SK-N-SH treated with all-trans-retinoic acid at 6 μM for 48 hours (cell line): ENCODE measurements around the gene TMEM201.

Experiments used
- ARNTL ChIP-seq: fragments of 450-650 bp; formaldehyde crosslinking; IDR thresholded peaks from 2 replicates; pipeline ENCODE4 v1.5.0; 2020; ENCODE audit warnings: low read depth, mild to moderate bottlenecking, moderate library complexity, borderline replicate concordance
- CSDC2 ChIP-seq: fragments of 250-450 bp; sonication (Bioruptor Pico); IDR thresholded peaks from 2 replicates; pipeline ENCODE4 v1.5.0; 2020; ENCODE audit warnings: mild to moderate bottlenecking, moderate library complexity
- ESRRG ChIP-seq: fragments of 250-450 bp; sonication (Bioruptor Pico); IDR thresholded peaks from 2 replicates; pipeline ENCODE4 v1.6.1; 2021; ENCODE audit warnings: mild to moderate bottlenecking
- ISL1 ChIP-seq: fragments of 250-450 bp; sonication (Bioruptor Pico); IDR thresholded peaks from 2 replicates; pipeline ENCODE4 v2.1.2; 2022; ENCODE audit warnings: mild to moderate bottlenecking, moderate library complexity
- PPARA ChIP-seq: fragments of 250-450 bp; sonication (Bioruptor Pico); IDR thresholded peaks from 2 replicates; pipeline ENCODE4 v1.5.0; 2020; ENCODE audit warnings: mild to moderate bottlenecking, borderline replicate concordance
- RARB ChIP-seq: fragments of 250-450 bp; sonication (Bioruptor Pico); IDR thresholded peaks from 2 replicates; pipeline ENCODE4 v1.8.0; 2021; ENCODE audit warnings: mild to moderate bottlenecking, moderate library complexity
- ZFP3 ChIP-seq: fragments of 250-450 bp; sonication (Bioruptor Pico); IDR thresholded peaks from 2 replicates; pipeline ENCODE4 v1.5.0; 2020; ENCODE audit warnings: mild to moderate bottlenecking, moderate library complexity
- ZFP30 ChIP-seq: fragments of 450-650 bp; formaldehyde crosslinking; IDR thresholded peaks from 2 replicates; pipeline ENCODE4 v1.5.0; 2022; ENCODE audit warnings: mild to moderate bottlenecking, moderate library complexity
- TF ChIP-seq, protein P1 (sequence below): fragments of 250-450 bp; sonication (Bioruptor Pico); IDR thresholded peaks from 2 replicates; pipeline ENCODE4 v1.5.1; 2021; ENCODE audit warnings: mild to moderate bottlenecking, moderate library complexity
- TF ChIP-seq, protein P2 (sequence below): fragments of 250-450 bp; sonication (Bioruptor Pico); IDR thresholded peaks from 2 replicates; pipeline ENCODE4 v1.5.1; 2020; ENCODE audit warnings: low read depth, mild to moderate bottlenecking, moderate library complexity
- TF ChIP-seq, protein P3 (sequence below): fragments of 250-450 bp; sonication (Bioruptor Pico); IDR thresholded peaks from 2 replicates; pipeline ENCODE4 v1.8.0; 2020; ENCODE audit warnings: mild to moderate bottlenecking, moderate library complexity, borderline replicate concordance

DNA sequence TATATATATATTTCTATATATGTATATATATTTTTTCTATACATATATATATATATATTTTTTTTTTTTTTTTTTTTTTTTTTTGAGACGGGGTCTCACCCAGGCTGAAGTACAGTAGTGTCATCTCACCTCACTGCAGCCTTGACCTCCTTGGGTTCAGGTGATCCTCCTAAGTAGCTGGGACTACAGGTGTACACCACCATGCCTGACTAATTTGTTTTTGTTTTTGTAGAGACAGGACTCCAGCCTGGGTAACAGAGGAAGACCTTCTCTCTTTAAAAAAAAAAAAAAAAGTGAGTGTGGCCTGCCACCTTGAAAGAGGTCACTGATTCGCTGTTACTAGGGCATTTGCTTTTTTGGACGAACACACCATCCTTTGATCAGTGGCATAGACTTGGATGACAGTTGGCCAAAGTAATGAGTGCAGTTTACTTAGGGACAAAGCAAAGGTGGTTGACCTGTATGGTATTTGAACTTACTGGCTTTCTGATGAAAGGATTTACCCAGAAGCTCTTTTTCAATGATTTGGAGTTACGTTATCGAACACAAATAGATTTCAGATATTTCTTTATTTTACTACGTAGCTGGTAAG is 38.7 kb upstream of the TMEM201 start:
- TF ChIP-seq, protein P1, sequence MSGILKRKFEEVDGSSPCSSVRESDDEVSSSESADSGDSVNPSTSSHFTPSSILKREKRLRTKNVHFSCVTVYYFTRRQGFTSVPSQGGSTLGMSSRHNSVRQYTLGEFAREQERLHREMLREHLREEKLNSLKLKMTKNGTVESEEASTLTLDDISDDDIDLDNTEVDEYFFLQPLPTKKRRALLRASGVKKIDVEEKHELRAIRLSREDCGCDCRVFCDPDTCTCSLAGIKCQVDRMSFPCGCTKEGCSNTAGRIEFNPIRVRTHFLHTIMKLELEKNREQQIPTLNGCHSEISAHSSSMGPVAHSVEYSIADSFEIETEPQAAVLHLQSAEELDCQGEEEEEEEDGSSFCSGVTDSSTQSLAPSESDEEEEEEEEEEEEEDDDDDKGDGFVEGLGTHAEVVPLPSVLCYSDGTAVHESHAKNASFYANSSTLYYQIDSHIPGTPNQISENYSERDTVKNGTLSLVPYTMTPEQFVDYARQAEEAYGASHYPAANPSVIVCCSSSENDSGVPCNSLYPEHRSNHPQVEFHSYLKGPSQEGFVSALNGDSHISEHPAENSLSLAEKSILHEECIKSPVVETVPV (CRISPR knock-in tag), result no peak
- TF ChIP-seq CSDC2 (no peak), ZFP3 (CRISPR knock-in tag) (no peak), PPARA (CRISPR knock-in tag) (no peak), ISL1 (CRISPR knock-in tag) (no peak), ESRRG (no peak), ARNTL (CRISPR knock-in tag) (no peak), RARB (CRISPR knock-in tag) (no peak), ZFP30 (CRISPR knock-in tag) (no peak)
- TF ChIP-seq, protein P2, sequence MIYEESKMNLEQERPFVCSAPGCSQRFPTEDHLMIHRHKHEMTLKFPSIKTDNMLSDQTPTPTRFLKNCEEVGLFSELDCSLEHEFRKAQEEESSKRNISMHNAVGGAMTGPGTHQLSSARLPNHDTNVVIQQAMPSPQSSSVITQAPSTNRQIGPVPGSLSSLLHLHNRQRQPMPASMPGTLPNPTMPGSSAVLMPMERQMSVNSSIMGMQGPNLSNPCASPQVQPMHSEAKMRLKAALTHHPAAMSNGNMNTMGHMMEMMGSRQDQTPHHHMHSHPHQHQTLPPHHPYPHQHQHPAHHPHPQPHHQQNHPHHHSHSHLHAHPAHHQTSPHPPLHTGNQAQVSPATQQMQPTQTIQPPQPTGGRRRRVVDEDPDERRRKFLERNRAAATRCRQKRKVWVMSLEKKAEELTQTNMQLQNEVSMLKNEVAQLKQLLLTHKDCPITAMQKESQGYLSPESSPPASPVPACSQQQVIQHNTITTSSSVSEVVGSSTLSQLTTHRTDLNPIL (CRISPR knock-in tag), result no peak
- TF ChIP-seq, protein P3, sequence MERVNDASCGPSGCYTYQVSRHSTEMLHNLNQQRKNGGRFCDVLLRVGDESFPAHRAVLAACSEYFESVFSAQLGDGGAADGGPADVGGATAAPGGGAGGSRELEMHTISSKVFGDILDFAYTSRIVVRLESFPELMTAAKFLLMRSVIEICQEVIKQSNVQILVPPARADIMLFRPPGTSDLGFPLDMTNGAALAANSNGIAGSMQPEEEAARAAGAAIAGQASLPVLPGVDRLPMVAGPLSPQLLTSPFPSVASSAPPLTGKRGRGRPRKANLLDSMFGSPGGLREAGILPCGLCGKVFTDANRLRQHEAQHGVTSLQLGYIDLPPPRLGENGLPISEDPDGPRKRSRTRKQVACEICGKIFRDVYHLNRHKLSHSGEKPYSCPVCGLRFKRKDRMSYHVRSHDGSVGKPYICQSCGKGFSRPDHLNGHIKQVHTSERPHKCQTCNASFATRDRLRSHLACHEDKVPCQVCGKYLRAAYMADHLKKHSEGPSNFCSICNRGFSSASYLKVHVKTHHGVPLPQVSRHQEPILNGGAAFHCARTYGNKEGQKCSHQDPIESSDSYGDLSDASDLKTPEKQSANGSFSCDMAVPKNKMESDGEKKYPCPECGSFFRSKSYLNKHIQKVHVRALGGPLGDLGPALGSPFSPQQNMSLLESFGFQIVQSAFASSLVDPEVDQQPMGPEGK (CRISPR knock-in tag), result no peak
